Ishikawa (cell line): ENCODE data around the gene PRG2.

Source experiments
- CREB1 ChIP-seq: IDR thresholded peaks from 2 replicates; pipeline ENCODE4 v1.6.1; 2012; ENCODE audit warnings: low read depth
- EP300 ChIP-seq: IDR thresholded peaks from 2 replicates; pipeline ENCODE4 v1.6.1; 2012; ENCODE audit warnings: borderline replicate concordance
- RAD21 ChIP-seq: IDR thresholded peaks from 2 replicates; pipeline ENCODE4 v1.6.1; 2012; ENCODE audit warnings: low read depth
- TEAD4 ChIP-seq: IDR thresholded peaks from 2 replicates; pipeline ENCODE4 v1.6.1; 2012
- USF1 ChIP-seq: IDR thresholded peaks from 2 replicates; pipeline ENCODE4 v1.6.1; 2012
- YY1 ChIP-seq: IDR thresholded peaks from 2 replicates; pipeline ENCODE4 v1.6.1; 2012; ENCODE audit warnings: low read depth
- ZBTB7A ChIP-seq: IDR thresholded peaks from 2 replicates; pipeline ENCODE4 v1.6.1; 2012; ENCODE audit warnings: low read depth

DNA sequence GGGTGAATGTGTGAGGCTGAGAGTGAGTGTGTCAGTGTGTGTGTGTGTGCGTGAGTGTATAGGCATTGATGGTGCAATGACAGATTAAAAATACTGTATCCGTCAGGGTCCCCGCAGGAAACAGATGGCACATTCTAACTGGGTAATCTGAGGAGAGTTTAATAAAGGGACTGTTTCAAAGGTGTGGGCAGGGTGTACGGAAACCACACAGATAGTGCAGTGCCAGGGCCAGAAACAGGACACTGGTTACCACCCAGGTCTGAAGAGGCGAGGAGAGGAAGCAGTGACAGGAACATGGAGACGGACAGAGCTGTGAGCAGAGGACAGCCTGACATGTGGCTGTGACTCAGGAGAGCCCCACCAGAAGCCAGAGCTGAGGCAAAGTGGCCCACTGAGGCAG, 35.8 kb downstream of the PRG2 start:
- no peak for TF ChIP-seq ZBTB7A
- no peak for TF ChIP-seq RAD21
- no peak for TF ChIP-seq USF1
- no peak for TF ChIP-seq YY1
- no peak for TF ChIP-seq EP300
- TF ChIP-seq CREB1, result no peak
- no peak for TF ChIP-seq TEAD4
